Keratinocyte (primary cell): Measurements from ENCODE around the gene PPY. TPM values are rescaled to one million over a fixed set of nuclear protein-coding genes. Genes with fewer than 3 reads are reported as not detected.

Experiments
- DNase-seq: peaks from one replicate; pipeline ENCODE4 v3.0.0-alpha.2; 2011; ENCODE audit warnings: low read depth, missing footprints, low spot score
- FAIRE-seq: peaks from 2 replicates; lab custom pipeline; 2011; peaks lifted over from hg19 to GRCh38; lab: Jason Lieb, UNC
- H2AFZ ChIP-seq: 2 replicates; pipeline ENCODE4 v1.6.0; 2012; ENCODE audit warnings: low read length, control low read depth, inconsistent platforms; ENCODE audit not compliant: control insufficient read depth
- H3K27ac ChIP-seq: 2 replicates; pipeline ENCODE4 v1.5.1; 2011; ENCODE audit warnings: low read length; ENCODE audit not compliant: control insufficient read depth, insufficient read depth
- H3K27me3 ChIP-seq: 3 replicates; pipeline ENCODE4 v1.6.0; 2011; ENCODE audit warnings: low read length; ENCODE audit not compliant: control insufficient read depth, insufficient read depth; ENCODE audit errors: extremely low read depth
- H3K36me3 ChIP-seq, 2 experiments: 2 replicates in 1 of 2; 3 replicates in 1 of 2; pipeline ENCODE4 v1.5.1; 2011; ENCODE audit warnings: low read length in 2 of 2, mild to moderate bottlenecking in 1 of 2; ENCODE audit not compliant: control insufficient read depth in 2 of 2, insufficient read depth in 2 of 2; ENCODE audit errors: extremely low read depth in 1 of 2
- H3K4me1 ChIP-seq: 3 replicates; pipeline ENCODE4 v1.5.1; 2011; ENCODE audit warnings: low read length; ENCODE audit not compliant: control insufficient read depth, insufficient read depth; ENCODE audit errors: extremely low read depth
- H3K4me2 ChIP-seq: 3 replicates; pipeline ENCODE4 v1.6.0; 2011; ENCODE audit warnings: low read depth, low read length; ENCODE audit not compliant: control insufficient read depth, insufficient read depth; ENCODE audit errors: extremely low read depth
- H3K4me3 ChIP-seq, 3 experiments: fragments of 200-600 bp in 1 of 3; sonication (generic) in 1 of 3; 2 replicates in 2 of 3; 3 replicates in 1 of 3; pipeline ENCODE4 v1.5.1; 2011 to 2016; ENCODE audit warnings: low read length in 3 of 3, mild to moderate bottlenecking in 3 of 3, control low read depth in 2 of 3, inconsistent platforms in 1 of 3, low read depth in 1 of 3, mixed read lengths in 1 of 3, mixed run types in 1 of 3, moderate library complexity in 1 of 3; ENCODE audit not compliant: control insufficient read depth in 2 of 3, insufficient read depth in 2 of 3; ENCODE audit errors: extremely low read depth in 1 of 3
- H3K79me2 ChIP-seq: 2 replicates; pipeline ENCODE4 v1.6.0; 2012; ENCODE audit warnings: low read length; ENCODE audit not compliant: control insufficient read depth, insufficient read depth
- H3K9ac ChIP-seq: 3 replicates; pipeline ENCODE4 v1.6.0; 2011; ENCODE audit warnings: low read length; ENCODE audit not compliant: control insufficient read depth, insufficient read depth; ENCODE audit errors: extremely low read depth
- H3K9me1 ChIP-seq: 3 replicates; pipeline ENCODE4 v1.6.0; 2011; ENCODE audit warnings: low read length; ENCODE audit not compliant: control insufficient read depth, insufficient read depth; ENCODE audit errors: extremely low read depth
- H3K9me3 ChIP-seq: 2 replicates; pipeline ENCODE4 v1.5.1; 2012; ENCODE audit warnings: low read depth, low read length; ENCODE audit not compliant: control insufficient read depth
- H4K20me1 ChIP-seq: 3 replicates; pipeline ENCODE4 v1.6.0; 2011; ENCODE audit warnings: low read length; ENCODE audit not compliant: control insufficient read depth, insufficient read depth; ENCODE audit errors: extremely low read depth
- EZH2 ChIP-seq: IDR thresholded peaks from one replicate; pipeline ENCODE4 v1.6.1; 2012; ENCODE audit warnings: inconsistent platforms, mild to moderate bottlenecking, low read length, moderate library complexity
- dilution Hi-C: fragments of 300-500 bp; cut with MboI; formaldehyde crosslinking; loops from one replicate; pipeline ENCODE4 v1.7.0; 2020; ENCODE audit warnings: low sequenced_read_pairs; ENCODE audit not compliant: extremely low pct_ligation_motif_present
- polyA plus RNA-seq, 5 experiments: library from polyadenylated mRNA; depleted of rRNA in 3 of 5; stranded (reverse) in 3 of 5; stranded (forward) in 1 of 5; unstranded in 1 of 5; fragments of >200 nt; gene quantifications; 1 replicate in 1 of 5; 2 replicates in 3 of 5; 3 replicates in 1 of 5; pipeline versions ENCODE4 v1.2.1 to v1.2.3, GENCODE V29; 2011 to 2012; ENCODE audit warnings: missing spikeins in 2 of 5, low read depth in 1 of 5, low replicate concordance in 1 of 5
- TF ChIP-seq, protein P1 (sequence below), 3 experiments: IDR thresholded peaks in 1 of 3; conservative IDR thresholded peaks in 1 of 3; optimal IDR thresholded peaks in 1 of 3; 2 replicates in 2 of 3; 3 replicates in 1 of 3; pipeline versions ENCODE3 to v1.5.1; 2011; ENCODE audit warnings: low read length in 3 of 3, mild to moderate bottlenecking in 3 of 3, moderate library complexity in 2 of 3, control low read depth in 1 of 3, inconsistent platforms in 1 of 3; ENCODE audit not compliant: insufficient read depth in 2 of 3; ENCODE audit errors: extremely low read depth in 1 of 3

Gene PPY
- polyA plus RNA-seq, 1 donor (not counting 4 experiments of a cell fraction or from before 2014, with no cell fraction given) = not detected

DNA sequence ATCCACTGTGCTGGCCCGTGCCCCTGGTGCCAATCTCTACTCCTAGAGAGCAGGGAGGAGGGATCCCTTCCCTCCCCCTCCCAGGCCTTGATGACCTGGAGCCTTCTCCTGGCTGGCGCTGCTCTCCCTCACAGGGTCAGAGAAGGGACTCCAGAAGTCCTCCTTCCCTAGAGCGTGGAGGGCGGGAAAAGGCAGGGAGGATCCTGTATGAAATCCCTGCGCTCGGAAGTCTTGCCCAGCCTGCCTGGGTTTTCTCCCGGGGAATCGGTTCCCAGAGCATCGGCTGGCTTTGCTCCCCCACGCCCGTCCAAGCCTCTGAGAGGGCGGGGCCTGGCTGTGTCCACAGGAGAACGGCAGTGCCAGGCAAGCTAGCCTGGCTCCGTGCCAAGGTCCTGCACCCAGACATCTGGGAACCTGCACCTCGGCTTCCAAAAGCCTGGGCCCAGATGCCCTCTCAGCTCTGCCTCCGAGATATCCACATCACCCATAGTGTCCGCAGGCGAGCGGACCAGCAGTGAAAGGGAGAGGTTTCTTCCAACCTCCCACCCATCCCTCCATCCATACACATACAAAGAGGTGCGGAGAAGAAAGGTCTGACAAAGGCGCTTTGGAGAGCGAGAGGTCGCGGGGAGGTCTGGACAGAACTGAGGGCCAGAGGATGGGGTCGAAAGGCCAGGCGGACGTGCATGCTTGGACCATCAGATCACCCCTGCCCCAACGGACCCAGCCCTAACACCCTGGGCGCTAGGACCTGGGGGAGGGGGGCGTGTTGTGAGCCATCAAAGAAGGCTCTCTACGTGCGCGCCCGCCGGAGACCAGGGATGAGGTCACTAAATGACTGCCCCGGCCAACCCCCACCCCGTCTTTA lies 36.1 kb downstream of the PPY start:
- no peak overlapping the region for H3K27ac ChIP-seq
- H3K4me1 ChIP-seq = peaks cover 8% of the 10 kb centered on the region
- H3K9me1 ChIP-seq = no peaks in the 10 kb centered on the region
- TF ChIP-seq EZH2 = peak; percentile 88
- TF ChIP-seq, protein P1, sequence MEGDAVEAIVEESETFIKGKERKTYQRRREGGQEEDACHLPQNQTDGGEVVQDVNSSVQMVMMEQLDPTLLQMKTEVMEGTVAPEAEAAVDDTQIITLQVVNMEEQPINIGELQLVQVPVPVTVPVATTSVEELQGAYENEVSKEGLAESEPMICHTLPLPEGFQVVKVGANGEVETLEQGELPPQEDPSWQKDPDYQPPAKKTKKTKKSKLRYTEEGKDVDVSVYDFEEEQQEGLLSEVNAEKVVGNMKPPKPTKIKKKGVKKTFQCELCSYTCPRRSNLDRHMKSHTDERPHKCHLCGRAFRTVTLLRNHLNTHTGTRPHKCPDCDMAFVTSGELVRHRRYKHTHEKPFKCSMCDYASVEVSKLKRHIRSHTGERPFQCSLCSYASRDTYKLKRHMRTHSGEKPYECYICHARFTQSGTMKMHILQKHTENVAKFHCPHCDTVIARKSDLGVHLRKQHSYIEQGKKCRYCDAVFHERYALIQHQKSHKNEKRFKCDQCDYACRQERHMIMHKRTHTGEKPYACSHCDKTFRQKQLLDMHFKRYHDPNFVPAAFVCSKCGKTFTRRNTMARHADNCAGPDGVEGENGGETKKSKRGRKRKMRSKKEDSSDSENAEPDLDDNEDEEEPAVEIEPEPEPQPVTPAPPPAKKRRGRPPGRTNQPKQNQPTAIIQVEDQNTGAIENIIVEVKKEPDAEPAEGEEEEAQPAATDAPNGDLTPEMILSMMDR (optimal IDR thresholded peaks at IDR 0.05 in 1 of 3, IDR thresholded peaks at IDR 0.05 in 1 of 3, conservative IDR thresholded peaks at IDR 0.05 in 1 of 3; ENCODE audit: extremely low read depth in 1 of 3, insufficient read depth in 2 of 3, low read length in 3 of 3) = no peak
- dilution Hi-C loops = no loop called here
- FAIRE-seq = no peak
- H3K36me3 ChIP-seq = no peaks in the 10 kb centered on the region
- no peak for DNase-seq
- no peaks in the 10 kb centered on the region for H3K79me2 ChIP-seq
- H3K4me2 ChIP-seq = peak overlapping the region; percentile 10
- no peak overlapping the region for H3K9ac ChIP-seq
- no peak overlapping the region for H2AFZ ChIP-seq
- peaks cover 64% of the 10 kb centered on the region for H3K27me3 ChIP-seq
- no peaks in the 10 kb centered on the region for H4K20me1 ChIP-seq
- H3K4me3 ChIP-seq = no peak overlapping the region
- H3K9me3 ChIP-seq = no peaks in the 10 kb centered on the region

GRCh38 chr17:43905400-43905984 lies 36.8 kb downstream of the PPY start:
- dilution Hi-C loops = no loop called here
- H3K9me3 ChIP-seq = no peaks in the 10 kb centered on the region
- no peak overlapping the region for H2AFZ ChIP-seq
- no peaks in the 10 kb centered on the region for H3K79me2 ChIP-seq
- TF ChIP-seq, protein P1 (optimal IDR thresholded peaks at IDR 0.05 in 1 of 3, IDR thresholded peaks at IDR 0.05 in 1 of 3, conservative IDR thresholded peaks at IDR 0.05 in 1 of 3; ENCODE audit: extremely low read depth in 1 of 3, insufficient read depth in 2 of 3, low read length in 3 of 3) = no peak
- TF ChIP-seq EZH2 = no peak
- no peak overlapping the region for H3K4me2 ChIP-seq
- peaks cover 12% of the 10 kb centered on the region for H3K4me1 ChIP-seq
- H3K9ac ChIP-seq = no peak overlapping the region
- H3K4me3 ChIP-seq = no peak overlapping the region
- H3K27ac ChIP-seq = no peak overlapping the region
- H4K20me1 ChIP-seq = no peaks in the 10 kb centered on the region
- no peaks in the 10 kb centered on the region for H3K9me1 ChIP-seq
- no peak for DNase-seq
- H3K27me3 ChIP-seq = peaks cover 70% of the 10 kb centered on the region
- FAIRE-seq = no peak
- H3K36me3 ChIP-seq = no peaks in the 10 kb centered on the region
